Fibroblast of pulmonary artery (primary cell): ENCODE data around the gene INMT.

Experiments used
- DNase-seq: peaks from one replicate; pipeline ENCODE4 v3.0.0-alpha.2; 2010; ENCODE audit warnings: low read depth
- H3K4me3 ChIP-seq: replicated peaks from 2 replicates; pipeline ENCODE4 v1.5.1; 2011; ENCODE audit warnings: low read depth, mild to moderate bottlenecking, control low read depth, low read length, moderate library complexity
- CTCF ChIP-seq: IDR thresholded peaks from 2 replicates; pipeline ENCODE4 v1.5.1; 2011; ENCODE audit warnings: mild to moderate bottlenecking, control low read depth, low read length, inconsistent platforms; ENCODE audit errors: missing control alignments

INMT gene

GRCh38 chr7:30731581-30731980 lies 20.4 kb upstream of the INMT start:
- H3K4me3 ChIP-seq = no peak overlapping the region
- TF ChIP-seq CTCF = no peak
- no peak for DNase-seq

- no peak for TF ChIP-seq CTCF
- no peak overlapping the region for H3K4me3 ChIP-seq
- DNase-seq = no peak
These were observed 19.3 kb upstream of the INMT start for GRCh38 chr7:30732606-30733005.

- DNase-seq = no peak
- H3K4me3 ChIP-seq = no peak overlapping the region
- TF ChIP-seq CTCF = no peak
These were observed 18.7 kb upstream of the INMT start for GRCh38 chr7:30733216-30733615.

- no peak overlapping the region for H3K4me3 ChIP-seq
- DNase-seq = no peak
- no peak for TF ChIP-seq CTCF
These were observed 18.2 kb upstream of the INMT start for GRCh38 chr7:30733691-30734090.

- no peak for TF ChIP-seq CTCF
- DNase-seq = no peak
- no peak overlapping the region for H3K4me3 ChIP-seq
These were observed 17.4 kb upstream of the INMT start for GRCh38 chr7:30734497-30734896.

- no peak for TF ChIP-seq CTCF
- no peak for DNase-seq
- H3K4me3 ChIP-seq = no peak overlapping the region
These were observed 16.3 kb upstream of the INMT start for GRCh38 chr7:30735631-30736030.

GRCh38 chr7:30736291-30736690 lies 15.6 kb upstream of the INMT start:
- no peak for DNase-seq
- TF ChIP-seq CTCF = no peak
- H3K4me3 ChIP-seq = no peak overlapping the region
